HK-2 (cell line): Measurements from ENCODE around the gene ADGRF3.
"Not testable (repeated sequence)": the region's sequence is repeated elsewhere in the genome, so short reads cannot be mapped to it uniquely, and the experiment has no call there.

ENCODE experiments used
- DNase-seq: peaks from one replicate; pipeline ENCODE4 v3.0.0-alpha.2; 2018; ENCODE audit not compliant: unreplicated experiment

ADGRF3 gene

GRCh38 chr2:26279886-26280285 is 66.7 kb downstream of the ADGRF3 start:
- DNase-seq = no peak

GRCh38 chr2:26276484-26277227 is 69.9 kb downstream of the ADGRF3 start:
- no peak for DNase-seq

GRCh38 chr2:26274058-26274613 is 72.5 kb downstream of the ADGRF3 start:
- DNase-seq = no peak

- DNase-seq = no peak
These were observed 73.1 kb downstream of the ADGRF3 start for GRCh38 chr2:26273501-26273900.

GRCh38 chr2:26270373-26270772 is 76.2 kb downstream of the ADGRF3 start:
- no peak for DNase-seq

GRCh38 chr2:26269571-26270158 is 76.9 kb downstream of the ADGRF3 start:
- DNase-seq = no peak

- not testable (repeated sequence) for DNase-seq
These were observed 77.8 kb downstream of the ADGRF3 start for GRCh38 chr2:26268670-26269385.

- no peak for DNase-seq
These were observed 78.4 kb downstream of the ADGRF3 start for GRCh38 chr2:26268213-26268612.

GRCh38 chr2:26258836-26259235 is 87.8 kb downstream of the ADGRF3 start:
- not testable (repeated sequence) for DNase-seq
